Body of pancreas (tissue), 4 donors: ENCODE data around the gene LHX3.

ENCODE experiments used
- POLR2A ChIP-seq, 3 donors: fragments of 450-650 bp; IDR thresholded peaks; one replicate each; pipeline ENCODE4 v1.6.1; 2016; ENCODE audit warnings: antibody characterized with exemption in 3 of 3, mild to moderate bottlenecking in 2 of 3
- TF ChIP-seq, protein P1 (sequence below), 7 experiments: fragments of 450-650 bp in 4 of 7; fragments of 200-600 bp in 3 of 7; sonication (generic) in 3 of 7; IDR thresholded peaks; one replicate each; pipeline ENCODE4 v1.5.1; 2016 to 2019; ENCODE audit warnings: antibody characterized with exemption in 7 of 7

GRCh38 chr9:136182850-136183422, 22.0 kb downstream of the LHX3 start:
- TF ChIP-seq, protein P1, sequence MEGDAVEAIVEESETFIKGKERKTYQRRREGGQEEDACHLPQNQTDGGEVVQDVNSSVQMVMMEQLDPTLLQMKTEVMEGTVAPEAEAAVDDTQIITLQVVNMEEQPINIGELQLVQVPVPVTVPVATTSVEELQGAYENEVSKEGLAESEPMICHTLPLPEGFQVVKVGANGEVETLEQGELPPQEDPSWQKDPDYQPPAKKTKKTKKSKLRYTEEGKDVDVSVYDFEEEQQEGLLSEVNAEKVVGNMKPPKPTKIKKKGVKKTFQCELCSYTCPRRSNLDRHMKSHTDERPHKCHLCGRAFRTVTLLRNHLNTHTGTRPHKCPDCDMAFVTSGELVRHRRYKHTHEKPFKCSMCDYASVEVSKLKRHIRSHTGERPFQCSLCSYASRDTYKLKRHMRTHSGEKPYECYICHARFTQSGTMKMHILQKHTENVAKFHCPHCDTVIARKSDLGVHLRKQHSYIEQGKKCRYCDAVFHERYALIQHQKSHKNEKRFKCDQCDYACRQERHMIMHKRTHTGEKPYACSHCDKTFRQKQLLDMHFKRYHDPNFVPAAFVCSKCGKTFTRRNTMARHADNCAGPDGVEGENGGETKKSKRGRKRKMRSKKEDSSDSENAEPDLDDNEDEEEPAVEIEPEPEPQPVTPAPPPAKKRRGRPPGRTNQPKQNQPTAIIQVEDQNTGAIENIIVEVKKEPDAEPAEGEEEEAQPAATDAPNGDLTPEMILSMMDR (IDR thresholded peaks at IDR 0.05) = no peak
- no peak for TF ChIP-seq POLR2A (IDR thresholded peaks at IDR 0.05)
